ENCODE measurements around the gene TGFBR3.

TGFBR3 gene

DNA sequence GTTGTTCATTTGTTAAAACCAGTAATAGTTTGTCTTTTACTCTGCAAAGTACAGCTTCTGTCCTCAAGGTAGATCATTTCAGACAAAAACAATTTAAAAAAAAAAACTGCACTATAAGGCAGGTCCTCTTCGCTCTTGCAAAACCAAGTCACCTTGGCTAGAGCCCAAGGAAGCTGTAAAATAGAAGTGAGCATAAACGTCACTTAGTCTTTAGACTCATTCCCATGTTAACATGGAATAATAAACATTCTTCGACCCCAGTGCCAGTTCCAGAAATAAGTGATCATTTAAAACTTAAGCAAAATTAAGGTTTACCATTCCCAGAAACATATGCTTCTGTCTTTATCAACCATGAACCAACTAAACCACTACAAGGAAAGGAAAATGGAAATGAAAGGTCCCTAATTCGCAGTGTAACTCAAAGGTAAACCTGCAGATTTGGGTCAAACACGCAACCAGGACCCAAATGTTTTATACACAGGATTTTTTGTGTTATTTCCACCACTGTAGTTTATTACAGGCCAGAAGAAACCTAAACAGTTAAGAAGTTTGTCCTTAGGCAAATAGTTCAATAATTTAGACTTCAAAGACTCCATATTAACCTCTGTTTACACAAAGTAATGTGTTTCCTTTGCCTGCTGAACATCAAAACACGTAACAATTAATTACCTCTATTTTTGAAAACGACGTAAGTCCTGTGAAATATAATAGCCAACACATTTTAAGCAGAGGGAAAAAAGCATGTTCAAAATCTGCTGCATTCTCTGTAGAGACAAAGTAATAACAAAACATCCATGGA, 54.6 kb downstream of the TGFBR3 start:
- Histone ChIP-seq H3K4me3 (ENCODE audit: low read depth in 1 of 2, low read length in 1 of 2) (no peak overlapping the region), H3K9me3 (no peaks in the 10 kb centered on the region), H3K36me3 (no peaks in the 10 kb centered on the region), H3K27me3 (no peaks in the 10 kb centered on the region), H3K27ac (no peak overlapping the region), H3K4me1 (ENCODE audit: control insufficient read depth in 1 of 2, insufficient read depth in 1 of 2, low read depth in 1 of 2, low read length in 1 of 2) (peaks cover 0 to 10% of the 10 kb centered on the region in 2 experiments)
- TF ChIP-seq, protein P1, sequence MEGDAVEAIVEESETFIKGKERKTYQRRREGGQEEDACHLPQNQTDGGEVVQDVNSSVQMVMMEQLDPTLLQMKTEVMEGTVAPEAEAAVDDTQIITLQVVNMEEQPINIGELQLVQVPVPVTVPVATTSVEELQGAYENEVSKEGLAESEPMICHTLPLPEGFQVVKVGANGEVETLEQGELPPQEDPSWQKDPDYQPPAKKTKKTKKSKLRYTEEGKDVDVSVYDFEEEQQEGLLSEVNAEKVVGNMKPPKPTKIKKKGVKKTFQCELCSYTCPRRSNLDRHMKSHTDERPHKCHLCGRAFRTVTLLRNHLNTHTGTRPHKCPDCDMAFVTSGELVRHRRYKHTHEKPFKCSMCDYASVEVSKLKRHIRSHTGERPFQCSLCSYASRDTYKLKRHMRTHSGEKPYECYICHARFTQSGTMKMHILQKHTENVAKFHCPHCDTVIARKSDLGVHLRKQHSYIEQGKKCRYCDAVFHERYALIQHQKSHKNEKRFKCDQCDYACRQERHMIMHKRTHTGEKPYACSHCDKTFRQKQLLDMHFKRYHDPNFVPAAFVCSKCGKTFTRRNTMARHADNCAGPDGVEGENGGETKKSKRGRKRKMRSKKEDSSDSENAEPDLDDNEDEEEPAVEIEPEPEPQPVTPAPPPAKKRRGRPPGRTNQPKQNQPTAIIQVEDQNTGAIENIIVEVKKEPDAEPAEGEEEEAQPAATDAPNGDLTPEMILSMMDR (IDR thresholded peaks at IDR 0.05) = no peak

DNA sequence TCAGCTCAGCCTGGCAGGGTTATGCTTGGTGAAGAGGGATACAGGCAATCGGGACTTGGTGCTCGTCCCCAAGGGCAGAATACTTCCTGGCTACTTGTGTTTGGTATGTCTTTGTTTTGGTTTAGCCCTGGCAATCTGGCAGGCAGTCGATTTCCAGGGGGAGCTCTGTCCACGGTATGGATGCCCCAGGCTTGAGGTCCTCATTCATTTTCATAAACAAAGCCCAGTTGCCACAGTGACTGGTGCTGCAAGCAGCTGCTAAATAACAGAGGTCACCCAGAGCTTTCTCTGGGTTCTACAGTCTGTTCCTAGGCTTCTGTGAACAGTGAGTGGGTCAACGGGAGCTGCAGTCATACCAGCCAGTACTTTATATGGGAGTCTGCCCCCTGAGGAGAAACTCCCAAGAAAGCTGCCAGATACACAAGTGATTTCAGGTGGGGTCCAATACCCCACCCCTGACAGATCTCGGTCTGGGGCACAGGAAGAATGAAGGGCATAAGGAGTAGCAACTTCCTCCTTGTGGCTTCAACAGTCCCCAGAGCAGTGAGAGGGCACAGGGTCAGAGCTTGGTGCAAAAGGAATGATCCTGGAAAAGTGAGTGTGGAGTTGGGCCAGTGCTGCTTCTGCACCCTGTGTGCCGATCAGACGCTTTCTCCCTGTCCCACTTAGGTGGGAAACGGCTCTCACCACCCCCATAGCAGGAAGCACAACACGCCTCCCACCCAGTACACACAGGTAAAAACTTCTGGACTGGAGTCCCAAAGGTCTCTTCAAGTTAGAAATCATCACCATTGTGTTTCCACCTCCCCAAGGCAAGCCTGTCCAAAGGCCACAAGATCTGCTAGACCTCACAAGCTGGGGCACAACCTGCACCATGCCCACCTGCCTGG, 55.5 kb downstream of the TGFBR3 start:
- TF ChIP-seq, protein P1 (IDR thresholded peaks at IDR 0.05) = no peak
- Histone ChIP-seq H3K27me3 (no peaks in the 10 kb centered on the region), H3K27ac (no peak overlapping the region), H3K9me3 (no peaks in the 10 kb centered on the region), H3K36me3 (no peaks in the 10 kb centered on the region), H3K4me3 (ENCODE audit: low read depth in 1 of 2, low read length in 1 of 2) (no peak overlapping the region), H3K4me1 (ENCODE audit: control insufficient read depth in 1 of 2, insufficient read depth in 1 of 2, low read depth in 1 of 2, low read length in 1 of 2) (peaks cover 0 to 10% of the 10 kb centered on the region in 2 experiments)

DNA sequence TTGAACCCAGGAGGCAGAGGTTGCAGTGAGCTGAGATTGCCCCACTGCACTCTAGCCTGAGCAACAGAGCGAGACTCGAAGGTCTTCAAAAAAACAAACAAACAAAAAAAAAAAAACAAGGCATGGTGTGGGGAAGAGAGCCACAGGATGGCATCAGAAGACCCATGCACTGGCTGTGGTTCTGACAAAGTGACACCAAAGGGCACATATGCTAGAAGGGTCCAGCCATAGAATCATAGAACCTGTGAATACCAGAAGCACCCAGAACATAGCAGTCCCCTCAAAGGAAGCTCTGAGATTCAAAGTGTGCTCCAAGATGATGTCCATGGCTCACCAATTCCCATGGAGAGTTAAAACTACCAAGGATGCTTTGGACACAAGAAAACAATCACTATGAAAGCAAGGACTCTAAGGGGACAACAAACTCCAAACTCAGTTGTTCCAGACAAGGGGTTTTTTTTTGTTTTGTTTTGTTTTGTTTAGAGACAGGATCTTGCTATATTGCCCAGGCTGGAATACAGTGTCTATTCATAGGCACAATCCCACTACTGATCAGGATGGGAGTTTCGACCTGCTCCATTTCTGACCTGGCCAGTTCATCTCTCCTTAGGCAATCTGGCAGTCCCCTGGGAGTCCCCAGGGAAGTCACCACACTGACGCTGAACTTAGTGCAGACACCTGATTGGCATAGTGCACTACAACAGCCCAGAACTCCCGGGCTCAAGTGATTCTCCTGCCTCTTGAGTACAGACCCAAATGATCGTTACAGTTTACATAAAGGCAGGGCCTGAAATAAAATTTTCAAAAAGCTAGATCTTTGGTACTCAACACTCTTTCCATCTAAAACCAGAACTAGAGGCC, 56.4 kb downstream of the TGFBR3 start:
- peaks cover 0 to 10% of the 10 kb centered on the region in 2 experiments for H3K4me1 ChIP-seq (ENCODE audit: control insufficient read depth in 1 of 2, insufficient read depth in 1 of 2, low read depth in 1 of 2, low read length in 1 of 2)

DNA sequence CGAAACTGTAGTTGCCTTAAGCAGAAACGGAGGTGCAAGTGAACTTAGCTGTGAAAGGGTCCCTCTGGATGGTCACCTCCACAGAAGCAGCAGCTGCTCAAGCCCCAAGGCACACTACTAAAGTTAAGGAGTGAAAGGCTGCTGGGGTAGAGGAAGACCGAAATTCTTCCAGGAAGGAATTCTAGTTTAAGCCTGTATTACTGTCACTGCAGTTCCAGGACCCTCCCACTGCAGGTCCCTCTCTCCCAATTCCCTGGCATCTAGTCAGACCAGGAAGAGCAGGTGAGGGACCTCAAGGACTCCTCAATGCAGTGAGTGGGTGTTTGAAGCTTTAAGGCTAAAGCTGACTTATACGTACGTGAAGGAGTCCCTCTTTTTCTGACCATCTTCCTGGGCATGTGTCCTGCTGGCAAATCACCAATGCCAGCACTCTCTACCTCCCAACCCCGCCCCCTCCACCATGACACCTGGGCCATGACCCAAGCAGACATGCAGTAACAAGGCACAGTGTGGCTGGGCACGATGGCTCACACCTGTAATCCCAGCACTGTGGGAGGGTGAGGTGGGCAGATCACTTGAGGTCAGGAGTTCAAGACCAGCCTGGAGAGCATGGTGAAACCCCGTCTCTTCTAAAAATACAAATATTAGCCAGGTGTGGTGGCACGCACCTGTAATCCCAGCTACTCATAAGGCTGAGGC, 57.2 kb downstream of the TGFBR3 start:
- H3K9me3 ChIP-seq = no peaks in the 10 kb centered on the region
- H3K27me3 ChIP-seq = no peaks in the 10 kb centered on the region
- H3K4me3 ChIP-seq (ENCODE audit: low read depth in 1 of 2, low read length in 1 of 2) = no peak overlapping the region
- H3K4me1 ChIP-seq (ENCODE audit: control insufficient read depth in 1 of 2, insufficient read depth in 1 of 2, low read depth in 1 of 2, low read length in 1 of 2) = peaks cover 0 to 10% of the 10 kb centered on the region in 2 experiments
- H3K27ac ChIP-seq = no peak overlapping the region
- no peaks in the 10 kb centered on the region for H3K36me3 ChIP-seq
- TF ChIP-seq, protein P1 (IDR thresholded peaks at IDR 0.05) = no peak

More for the DNA sequence above, 56.4 kb downstream of the TGFBR3 start:
- no peaks in the 10 kb centered on the region for H3K27me3 ChIP-seq
- no peaks in the 10 kb centered on the region for H3K36me3 ChIP-seq
- H3K27ac ChIP-seq = no peak overlapping the region
- TF ChIP-seq, protein P1 (IDR thresholded peaks at IDR 0.05) = no peak
- no peak overlapping the region for H3K4me3 ChIP-seq (ENCODE audit: low read depth in 1 of 2, low read length in 1 of 2)
- no peaks in the 10 kb centered on the region for H3K9me3 ChIP-seq
